Ishikawa (cell line): ENCODE results near the gene POLR3K.

ENCODE experiments used
- CEBPB ChIP-seq: IDR thresholded peaks from 2 replicates; pipeline ENCODE4 v1.6.1; 2012
- MAX ChIP-seq: IDR thresholded peaks from 2 replicates; pipeline ENCODE4 v1.6.1; 2012
- NFIC ChIP-seq: IDR thresholded peaks from 2 replicates; pipeline ENCODE4 v1.6.1; 2012
- TAF1 ChIP-seq: IDR thresholded peaks from 2 replicates; pipeline ENCODE4 v1.6.1; 2012; ENCODE audit warnings: low read depth, mild to moderate bottlenecking
- TEAD4 ChIP-seq: IDR thresholded peaks from 2 replicates; pipeline ENCODE4 v1.6.1; 2012
- USF1 ChIP-seq: IDR thresholded peaks from 2 replicates; pipeline ENCODE4 v1.6.1; 2012
- YY1 ChIP-seq: IDR thresholded peaks from 2 replicates; pipeline ENCODE4 v1.6.1; 2012; ENCODE audit warnings: low read depth
- ZBTB7A ChIP-seq: IDR thresholded peaks from 2 replicates; pipeline ENCODE4 v1.6.1; 2012; ENCODE audit warnings: low read depth

- no peak for TF ChIP-seq TAF1
- no peak for TF ChIP-seq MAX
- peak; percentile 91 for TF ChIP-seq TEAD4
- TF ChIP-seq USF1, result no peak
- TF ChIP-seq YY1, result no peak
- no peak for TF ChIP-seq NFIC
- no peak for TF ChIP-seq CEBPB
- peak; percentile 80 for TF ChIP-seq ZBTB7A
Observed at GRCh38 chr16:72561-73548, 19.4 kb upstream of the POLR3K start, which contains the start of gene RHBDF1.
